Endothelial cell (in vitro differentiated cells): ENCODE measurements around the gene TUBB3. TPM values are rescaled to one million over a fixed set of nuclear protein-coding genes. Genes with fewer than 3 reads are reported as not detected.

Source experiments
- DNase-seq: peaks from one replicate; pipeline ENCODE4 v3.0.0; 2021; ENCODE audit warnings: low spot score
- H3K27ac Mint-ChIP-seq: one replicate; pipeline ENCODE4 v1.8.0; 2021; ENCODE audit warnings: mixed read lengths, inconsistent platforms; ENCODE audit not compliant: unreplicated experiment
- H3K27me3 Mint-ChIP-seq: one replicate; pipeline ENCODE4 v1.8.0; 2021; ENCODE audit warnings: mild to moderate bottlenecking, moderate library complexity, mixed read lengths, inconsistent platforms; ENCODE audit not compliant: unreplicated experiment
- H3K36me3 Mint-ChIP-seq: one replicate; pipeline ENCODE4 v1.8.0; 2021; ENCODE audit warnings: mild to moderate bottlenecking, low read depth, mixed read lengths, inconsistent platforms; ENCODE audit not compliant: unreplicated experiment
- H3K4me1 Mint-ChIP-seq: one replicate; pipeline ENCODE4 v1.8.0; 2021; ENCODE audit warnings: mild to moderate bottlenecking, mixed read lengths, inconsistent platforms; ENCODE audit not compliant: unreplicated experiment
- H3K4me3 Mint-ChIP-seq: one replicate; pipeline ENCODE4 v1.8.0; 2021; ENCODE audit warnings: mild to moderate bottlenecking, mixed read lengths, inconsistent platforms; ENCODE audit not compliant: unreplicated experiment
- H3K9me3 Mint-ChIP-seq: one replicate; pipeline ENCODE4 v1.8.0; 2021; ENCODE audit warnings: mixed read lengths, inconsistent platforms; ENCODE audit not compliant: unreplicated experiment
- total RNA-seq: library from RNA; stranded (reverse); fragmentation: NEBNext Ultra II Directional; extraction: Animal tissue kit (Norgen Biotek cat#: 25700); gene quantifications from one replicate; pipeline ENCODE4 v1.2.1, GENCODE V29; 2021; ENCODE audit not compliant: unreplicated experiment
- TF ChIP-seq, protein P1 (sequence below): fragments of 200-600 bp; sonication (generic); IDR thresholded peaks from one replicate; pipeline ENCODE4 v1.5.0; 2021; ENCODE audit warnings: antibody characterized with exemption; ENCODE audit not compliant: unreplicated experiment

TUBB3 gene
- total RNA-seq, 1 donor from 2014 or later = 95.7 TPM

DNA sequence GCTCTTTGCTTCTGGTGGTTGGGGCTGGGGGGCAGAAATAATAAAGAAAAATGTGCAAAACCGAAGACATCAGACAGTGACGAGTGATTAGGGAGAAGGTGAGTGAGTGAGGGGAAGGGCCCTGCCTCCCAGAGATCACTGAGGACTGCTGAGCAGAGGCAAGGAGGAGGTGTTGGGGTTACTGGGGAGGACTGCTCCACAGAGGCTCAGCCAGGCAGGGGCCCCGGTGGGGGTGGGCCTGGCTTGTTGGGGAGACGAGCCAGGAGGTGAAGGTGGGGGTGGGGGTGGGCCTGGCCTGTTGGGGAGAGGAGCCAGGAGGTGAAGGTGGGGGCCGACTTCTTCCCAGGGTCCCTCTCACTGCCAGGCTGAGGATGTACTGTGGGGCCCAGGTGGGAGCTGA, 23.4 kb downstream of the TUBB3 start:
- Mint-ChIP-seq H3K27ac (no peak overlapping the region), H3K36me3 (peaks cover 4% of the 10 kb centered on the region), H3K4me3 (no peak overlapping the region), H3K27me3 (peaks cover 16% of the 10 kb centered on the region), H3K9me3 (no peaks in the 10 kb centered on the region), H3K4me1 (peaks cover 5% of the 10 kb centered on the region)
- TF ChIP-seq, protein P1, sequence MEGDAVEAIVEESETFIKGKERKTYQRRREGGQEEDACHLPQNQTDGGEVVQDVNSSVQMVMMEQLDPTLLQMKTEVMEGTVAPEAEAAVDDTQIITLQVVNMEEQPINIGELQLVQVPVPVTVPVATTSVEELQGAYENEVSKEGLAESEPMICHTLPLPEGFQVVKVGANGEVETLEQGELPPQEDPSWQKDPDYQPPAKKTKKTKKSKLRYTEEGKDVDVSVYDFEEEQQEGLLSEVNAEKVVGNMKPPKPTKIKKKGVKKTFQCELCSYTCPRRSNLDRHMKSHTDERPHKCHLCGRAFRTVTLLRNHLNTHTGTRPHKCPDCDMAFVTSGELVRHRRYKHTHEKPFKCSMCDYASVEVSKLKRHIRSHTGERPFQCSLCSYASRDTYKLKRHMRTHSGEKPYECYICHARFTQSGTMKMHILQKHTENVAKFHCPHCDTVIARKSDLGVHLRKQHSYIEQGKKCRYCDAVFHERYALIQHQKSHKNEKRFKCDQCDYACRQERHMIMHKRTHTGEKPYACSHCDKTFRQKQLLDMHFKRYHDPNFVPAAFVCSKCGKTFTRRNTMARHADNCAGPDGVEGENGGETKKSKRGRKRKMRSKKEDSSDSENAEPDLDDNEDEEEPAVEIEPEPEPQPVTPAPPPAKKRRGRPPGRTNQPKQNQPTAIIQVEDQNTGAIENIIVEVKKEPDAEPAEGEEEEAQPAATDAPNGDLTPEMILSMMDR = no peak
- DNase-seq = no peak

DNA sequence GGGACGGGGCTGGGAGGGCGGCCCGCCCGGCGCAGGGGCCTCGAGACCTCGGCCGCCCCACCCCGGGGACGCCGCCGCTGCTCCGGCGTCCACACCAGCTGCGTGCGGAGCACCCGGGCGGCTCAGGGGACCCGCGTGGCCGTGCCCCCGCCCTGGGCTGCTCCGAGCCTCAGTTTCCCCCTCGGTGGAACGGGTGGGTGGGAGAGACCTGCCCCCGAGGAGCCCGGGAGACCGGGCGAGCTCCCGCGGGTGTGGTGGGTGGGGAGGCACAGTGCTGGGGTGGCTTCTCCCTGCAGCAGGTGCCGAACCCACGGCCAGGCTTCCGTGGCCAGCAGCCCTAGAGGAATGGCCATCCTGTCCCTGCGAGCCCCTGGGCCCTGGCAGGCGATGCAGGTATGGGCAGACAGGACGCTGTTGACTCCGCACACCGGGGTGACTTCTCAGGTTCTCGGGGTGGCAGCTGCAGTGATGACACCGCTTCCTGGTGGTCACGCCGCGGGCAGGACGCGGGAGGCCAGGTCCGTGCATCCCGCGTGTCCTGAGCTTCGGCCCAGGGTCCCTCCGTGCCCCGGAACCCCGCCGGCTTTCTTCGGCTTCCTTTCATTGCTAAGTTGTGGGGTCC, 26.1 kb downstream of the TUBB3 start:
- no peak for DNase-seq
- TF ChIP-seq, protein P1 = no peak
- Mint-ChIP-seq H3K4me3 (peak overlapping the region; percentile 89), H3K36me3 (peaks cover 4% of the 10 kb centered on the region), H3K9me3 (no peaks in the 10 kb centered on the region), H3K27ac (no peak overlapping the region), H3K27me3 (peaks cover 16% of the 10 kb centered on the region), H3K4me1 (peaks cover 5% of the 10 kb centered on the region)

DNA sequence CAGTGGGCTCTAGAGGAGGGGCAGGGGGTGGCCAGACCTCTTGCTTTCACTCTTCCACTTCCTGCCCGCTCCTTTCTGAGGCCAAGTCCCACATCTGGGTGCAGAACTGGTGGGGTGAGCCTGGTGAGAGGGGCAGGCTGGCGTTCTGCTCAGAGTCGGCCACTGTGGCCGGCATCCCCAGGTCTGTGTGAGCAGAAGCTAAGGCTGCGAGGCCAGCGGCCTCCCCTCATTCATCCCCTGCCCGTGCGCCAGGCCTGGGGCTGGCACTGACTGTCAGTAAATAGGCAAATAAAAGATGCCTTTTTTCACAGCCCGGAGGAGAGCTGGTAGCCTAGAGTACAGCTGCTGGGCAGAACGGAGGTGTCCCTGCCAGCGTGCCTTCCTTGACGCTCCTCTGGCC, 26.6 kb downstream of the TUBB3 start:
- peaks cover 19% of the 10 kb centered on the region for H3K27me3 Mint-ChIP-seq
- no peak for DNase-seq
- H3K4me1 Mint-ChIP-seq = peaks cover 5% of the 10 kb centered on the region
- no peaks in the 10 kb centered on the region for H3K9me3 Mint-ChIP-seq
- peaks cover 4% of the 10 kb centered on the region for H3K36me3 Mint-ChIP-seq
- H3K27ac Mint-ChIP-seq = no peak overlapping the region
- peak overlapping the region; percentile 89 for H3K4me3 Mint-ChIP-seq
- TF ChIP-seq, protein P1 = no peak

DNA sequence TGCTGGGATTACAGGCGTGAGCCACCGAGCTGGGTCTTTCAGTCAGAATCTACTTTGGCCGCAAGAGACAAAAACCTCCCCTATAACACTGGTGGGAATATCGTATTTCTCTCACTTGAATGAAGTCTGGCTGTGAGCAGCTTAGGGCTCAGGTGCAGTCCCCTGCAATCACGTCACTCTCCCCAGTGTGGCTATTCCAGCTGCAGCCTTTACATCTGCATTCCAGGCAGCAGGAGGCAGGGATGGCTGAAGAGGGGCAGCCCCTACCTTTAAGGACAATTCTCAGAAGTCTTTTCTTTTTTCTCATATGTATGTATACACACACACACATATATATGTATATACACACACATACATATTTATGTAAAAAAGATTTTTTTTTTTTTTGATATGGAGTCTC, 28.4 kb downstream of the TUBB3 start:
- no peak for DNase-seq
- H3K4me3 Mint-ChIP-seq = no peak overlapping the region
- peaks cover 19% of the 10 kb centered on the region for H3K27me3 Mint-ChIP-seq
- TF ChIP-seq, protein P1 = no peak
- peaks cover 5% of the 10 kb centered on the region for H3K4me1 Mint-ChIP-seq
- H3K9me3 Mint-ChIP-seq = no peaks in the 10 kb centered on the region
- peaks cover 10% of the 10 kb centered on the region for H3K36me3 Mint-ChIP-seq
- no peak overlapping the region for H3K27ac Mint-ChIP-seq

DNA sequence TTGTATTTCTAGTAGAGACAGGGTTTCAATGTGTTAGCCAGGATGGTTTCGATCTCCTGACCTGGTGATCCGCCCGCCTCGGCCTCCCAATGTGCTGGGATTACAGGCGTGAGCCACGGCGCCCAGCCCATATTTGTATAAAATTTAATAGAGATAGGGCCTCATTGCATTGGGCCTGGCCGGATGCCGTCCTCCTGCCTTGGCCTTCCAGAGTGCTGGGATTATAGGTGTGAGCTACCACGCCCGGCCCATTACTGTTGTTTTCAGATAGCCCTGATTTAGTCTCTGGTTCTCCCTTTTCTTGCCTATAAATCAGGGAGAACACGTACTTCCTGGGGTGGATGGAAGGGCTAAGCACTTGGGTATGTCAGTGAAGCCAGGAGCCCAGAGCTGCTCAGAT, 28.9 kb downstream of the TUBB3 start:
- H3K4me3 Mint-ChIP-seq = no peak overlapping the region
- no peak overlapping the region for H3K27ac Mint-ChIP-seq
- peaks cover 18% of the 10 kb centered on the region for H3K27me3 Mint-ChIP-seq
- peaks cover 7% of the 10 kb centered on the region for H3K4me1 Mint-ChIP-seq
- TF ChIP-seq, protein P1 = no peak
- DNase-seq = no peak
- no peaks in the 10 kb centered on the region for H3K9me3 Mint-ChIP-seq
- peaks cover 13% of the 10 kb centered on the region for H3K36me3 Mint-ChIP-seq
